GM23338 (cell line): ENCODE measurements around the gene COL24A1. TPM values are rescaled to one million over a fixed set of nuclear protein-coding genes. Genes with fewer than 3 reads are reported as not detected.

Source experiments
- ATAC-seq: fragments of 200-7000 bp; cut with Tn5 transposase; 3 replicates; pipeline ENCODE4 v1.9.1; 2020
- DNase-seq: peaks from one replicate; pipeline ENCODE4 v3.0.0-alpha.2; 2015; ENCODE audit warnings: low spot score
- H2AFZ ChIP-seq: fragments of 200-600 bp; sonication (generic); 2 replicates; pipeline ENCODE4 v1.8.0; 2016; ENCODE audit warnings: antibody characterized with exemption, mild to moderate bottlenecking, moderate library complexity
- H3F3A ChIP-seq: fragments of 200-600 bp; sonication (generic); replicated peaks from 2 replicates; pipeline ENCODE4 v1.8.0; 2017; ENCODE audit warnings: antibody characterized with exemption, mixed run types, low read depth
- H3K27ac ChIP-seq: fragments of 200-600 bp; sonication (generic); 2 replicates; pipeline ENCODE4 v1.6.1; 2016; ENCODE audit warnings: low read depth
- H3K27me3 ChIP-seq: fragments of 200-600 bp; sonication (generic); 2 replicates; pipeline ENCODE4 v1.8.0; 2016; ENCODE audit warnings: mild to moderate bottlenecking, mixed run types, moderate library complexity; ENCODE audit not compliant: insufficient read depth
- H3K36me3 ChIP-seq: fragments of 200-600 bp; sonication (generic); 2 replicates; pipeline ENCODE4 v1.8.0; 2016; ENCODE audit warnings: mild to moderate bottlenecking; ENCODE audit not compliant: insufficient read depth
- H3K4me1 ChIP-seq: fragments of 200-600 bp; sonication (generic); 2 replicates; pipeline ENCODE4 v1.8.0; 2016; ENCODE audit warnings: mild to moderate bottlenecking, moderate library complexity; ENCODE audit not compliant: insufficient read depth
- H3K4me2 ChIP-seq: fragments of 200-600 bp; sonication (generic); 2 replicates; pipeline ENCODE4 v1.7.1; 2017; ENCODE audit warnings: mixed run types
- H3K4me3 ChIP-seq: fragments of 200-600 bp; sonication (generic); 2 replicates; pipeline ENCODE4 v1.6.1; 2016; ENCODE audit warnings: mixed run types
- H3K79me2 ChIP-seq: fragments of 200-600 bp; sonication (generic); replicated peaks from 2 replicates; pipeline ENCODE4 v1.8.0; 2017; ENCODE audit warnings: mild to moderate bottlenecking; ENCODE audit not compliant: insufficient read depth
- H3K9me2 ChIP-seq: fragments of 200-600 bp; sonication (generic); 2 replicates; pipeline ENCODE4 v1.8.0; 2017; ENCODE audit not compliant: insufficient read depth
- H4K20me1 ChIP-seq: fragments of 200-600 bp; sonication (generic); replicated peaks from 2 replicates; pipeline ENCODE4 v1.8.0; 2017; ENCODE audit warnings: mild to moderate bottlenecking; ENCODE audit not compliant: insufficient read depth
- H3K27ac Mint-ChIP-seq: 2 replicates; pipeline ENCODE4 v1.8.0; 2020; ENCODE audit warnings: inconsistent platforms, mild to moderate bottlenecking, moderate library complexity, mixed read lengths
- H3K27me3 Mint-ChIP-seq: 3 replicates; pipeline ENCODE4 v1.8.0; 2022; ENCODE audit warnings: low read depth, mild to moderate bottlenecking, moderate library complexity, mixed read lengths, inconsistent platforms; ENCODE audit not compliant: insufficient read depth, poor library complexity
- H3K36me3 Mint-ChIP-seq: 3 replicates; pipeline ENCODE4 v1.8.0; 2021; ENCODE audit warnings: low read depth, mild to moderate bottlenecking, inconsistent platforms, moderate library complexity, mixed read lengths
- H3K4me1 Mint-ChIP-seq: 3 replicates; pipeline ENCODE4 v1.8.0; 2020; ENCODE audit warnings: mild to moderate bottlenecking, inconsistent platforms, mixed read lengths
- H3K4me3 Mint-ChIP-seq: 3 replicates; pipeline ENCODE4 v1.8.0; 2021; ENCODE audit warnings: moderate library complexity, mild to moderate bottlenecking, inconsistent platforms, mixed read lengths
- H3K9me3 Mint-ChIP-seq: 3 replicates; pipeline ENCODE4 v1.8.0; 2020; ENCODE audit warnings: moderate library complexity, mild to moderate bottlenecking, inconsistent platforms, mixed read lengths
- CREB1 ChIP-seq: fragments of 250-450 bp; sonication (Bioruptor Pico); IDR thresholded peaks from 2 replicates; pipeline ENCODE4 v1.5.0; 2020; ENCODE audit warnings: low read depth, mild to moderate bottlenecking, moderate library complexity
- CTCF ChIP-seq, 2 experiments: fragments of 200-600 bp in 1 of 2; sonication (generic) in 1 of 2; conservative IDR thresholded peaks; 2 replicates each; pipeline versions ENCODE4 v1.5.1 to v1.6.1; 2016 to 2017; ENCODE audit warnings: antibody characterized with exemption in 2 of 2, low read depth in 2 of 2, mild to moderate bottlenecking in 2 of 2, moderate library complexity in 1 of 2
- ETS1 ChIP-seq: IDR thresholded peaks from 2 replicates; pipeline ENCODE4 v1.6.1; 2016; ENCODE audit warnings: antibody characterized with exemption
- EZH2 ChIP-seq: fragments of 200-600 bp; sonication (generic); IDR thresholded peaks from one replicate; pipeline ENCODE4 v1.8.0; 2017; ENCODE audit warnings: antibody characterized with exemption, mild to moderate bottlenecking, low read depth; ENCODE audit not compliant: unreplicated experiment
- EZH2phosphoT487 ChIP-seq: fragments of 200-600 bp; sonication (generic); IDR thresholded peaks from one replicate; pipeline ENCODE4 v1.8.1; 2018; ENCODE audit warnings: antibody characterized with exemption; ENCODE audit not compliant: unreplicated experiment
- JUNB ChIP-seq: IDR thresholded peaks from one replicate; pipeline ENCODE4 v1.6.1; 2016; ENCODE audit warnings: antibody characterized with exemption; ENCODE audit not compliant: unreplicated experiment
- NANOG ChIP-seq: IDR thresholded peaks from 2 replicates; pipeline ENCODE4 v1.6.1; 2016; ENCODE audit warnings: antibody characterized with exemption, borderline replicate concordance
- POLR2AphosphoS5 ChIP-seq: IDR thresholded peaks from 2 replicates; pipeline ENCODE4 v1.6.1; 2016; ENCODE audit warnings: antibody characterized with exemption, low read depth
- REST ChIP-seq: IDR thresholded peaks from one replicate; pipeline ENCODE4 v1.6.1; 2018; ENCODE audit warnings: antibody characterized with exemption; ENCODE audit not compliant: unreplicated experiment
- STAT1 ChIP-seq: IDR thresholded peaks from one replicate; pipeline ENCODE4 v1.6.1; 2016; ENCODE audit warnings: antibody characterized with exemption; ENCODE audit not compliant: unreplicated experiment
- ZNF114 ChIP-seq: fragments of 250-450 bp; sonication (Bioruptor Pico); IDR thresholded peaks from 2 replicates; pipeline ENCODE4 v1.5.0; 2020; ENCODE audit warnings: mild to moderate bottlenecking, moderate library complexity
- ZNF331 ChIP-seq: fragments of 250-450 bp; sonication (Bioruptor Pico); IDR thresholded peaks from 2 replicates; pipeline ENCODE4 v1.5.0; 2020; ENCODE audit warnings: low read depth, mild to moderate bottlenecking, moderate library complexity
- polyA plus RNA-seq: library from polyadenylated mRNA; unstranded; fragments of >200 nt; fragmentation: Nextera tagmentation; extraction: Ambion mirVana; gene quantifications from 2 replicates; pipeline ENCODE4 v1.2.1, GENCODE V29; 2016
- total RNA-seq: library from RNA; depleted of rRNA; stranded (reverse); fragments of >200 nt; shearing (Covaris generic); gene quantifications from 2 replicates; pipeline ENCODE4 v1.2.3, GENCODE V29; 2014

Gene COL24A1
- total and polyA plus RNA-seq, 2 experiments from 2014 or later = 1.2 to 2.1 TPM

GRCh38 chr1:85943945-85944344 lies 212.6 kb downstream of the COL24A1 start (continued):
- TF ChIP-seq REST (no peak), ZNF331 (CRISPR knock-in tag) (no peak), NANOG (no peak), STAT1 (no peak), ZNF114 (CRISPR knock-in tag) (no peak), EZH2phosphoT487 (no peak), EZH2 (no peak), CTCF (conservative IDR thresholded peaks at IDR 0.05; ENCODE audit: low read depth in 2 of 2) (no peak), CREB1 (no peak), POLR2AphosphoS5 (no peak), JUNB (no peak)

- Histone ChIP-seq H3K4me1 (no peaks in the 10 kb centered on the region), H4K20me1 (no peaks in the 10 kb centered on the region), H3K27me3 (no peaks in the 10 kb centered on the region), H3K79me2 (no peaks in the 10 kb centered on the region), H3K36me3 (no peaks in the 10 kb centered on the region), H3K9me2 (no peaks in the 10 kb centered on the region), H3K4me3 (no peak overlapping the region), H3K27ac (no peak overlapping the region), H3F3A (no peaks in the 10 kb centered on the region), H3K4me2 (no peak overlapping the region), H2AFZ (no peak overlapping the region)
- Mint-ChIP-seq H3K9me3 (no peaks in the 10 kb centered on the region), H3K27ac (no peak overlapping the region), H3K36me3 (no peaks in the 10 kb centered on the region), H3K4me3 (no peak overlapping the region), H3K4me1 (no peaks in the 10 kb centered on the region), H3K27me3 (no peaks in the 10 kb centered on the region)
- DNase-seq = no peak
- no peak for ATAC-seq
- no peak for TF ChIP-seq ETS1
- TF ChIP-seq ZNF114 (CRISPR knock-in tag) = no peak
- TF ChIP-seq CTCF (conservative IDR thresholded peaks at IDR 0.05; ENCODE audit: low read depth in 2 of 2) = no peak
- no peak for TF ChIP-seq EZH2phosphoT487
- no peak for TF ChIP-seq REST
- TF ChIP-seq NANOG = no peak
- TF ChIP-seq STAT1 = no peak
Measured at GRCh38 chr1:85943526-85943925, 213.0 kb downstream of the COL24A1 start.
